K562 (cell line): ENCODE measurements around the gene GRK3. TPM values are rescaled to one million over a fixed set of nuclear protein-coding genes. Genes with fewer than 3 reads are reported as not detected.

Experiments
- CHD1 ChIP-seq: fragments of 200-600 bp; sonication (generic); IDR thresholded peaks from one replicate; pipeline ENCODE4 v1.6.1; 2012; ENCODE audit warnings: mild to moderate bottlenecking, moderate library complexity, low read length, inconsistent platforms
- CTCF ChIP-seq, 3 experiments: IDR thresholded peaks in 2 of 3; conservative IDR thresholded peaks in 1 of 3; 2 replicates each; pipeline ENCODE4 v1.5.1; 2011 to 2012; ENCODE audit warnings: low read length in 3 of 3, mild to moderate bottlenecking in 3 of 3, control low read depth in 2 of 3, improper control_type of control experiment in 1 of 3, inconsistent platforms in 1 of 3, low read depth in 1 of 3, mixed read lengths in 1 of 3, moderate library complexity in 1 of 3; ENCODE audit not compliant: insufficient read depth in 2 of 3
- EHMT2 ChIP-seq: fragments of 450-650 bp; IDR thresholded peaks from 2 replicates; pipeline ENCODE4 v1.6.1; 2018; ENCODE audit warnings: antibody characterized with exemption
- ESRRA ChIP-seq: fragments of 450-650 bp; IDR thresholded peaks from 2 replicates; pipeline ENCODE4 v1.6.1; 2014; ENCODE audit warnings: low read depth, mild to moderate bottlenecking, moderate library complexity, borderline replicate concordance
- GATAD2B ChIP-seq: fragments of 450-650 bp; IDR thresholded peaks from 2 replicates; pipeline ENCODE4 v1.6.1; 2017; ENCODE audit warnings: mild to moderate bottlenecking, borderline replicate concordance
- SAFB ChIP-seq: fragments of 200-400 bp; formaldehyde crosslinking; IDR thresholded peaks from 2 replicates; pipeline ENCODE4 v1.6.1; 2017; ENCODE audit warnings: low read depth, low read length, borderline replicate concordance
- THRAP3 ChIP-seq: fragments of 450-650 bp; IDR thresholded peaks from 2 replicates; pipeline ENCODE4 v1.6.1; 2016; ENCODE audit warnings: mild to moderate bottlenecking, inconsistent platforms, borderline replicate concordance
- YBX1 ChIP-seq: fragments of 450-650 bp; IDR thresholded peaks from 2 replicates; pipeline ENCODE4 v1.7.1; 2016; ENCODE audit warnings: mild to moderate bottlenecking
- ZNF134 ChIP-seq: fragments of 250-450 bp; sonication (Bioruptor Pico); conservative IDR thresholded peaks from 2 replicates; pipeline ENCODE4 v1.4.0; 2020
- ZNF274 ChIP-seq: IDR thresholded peaks from 2 replicates; pipeline ENCODE4 v1.6.1; 2011; ENCODE audit warnings: low read depth, mild to moderate bottlenecking, low read length, moderate library complexity, borderline replicate concordance
- ZNF780A ChIP-seq: fragments of 250-450 bp; sonication (Bioruptor Pico); IDR thresholded peaks from 2 replicates; pipeline ENCODE4 v1.5.0; 2021; ENCODE audit warnings: mild to moderate bottlenecking
- polyA plus RNA-seq, 8 experiments: library from polyadenylated mRNA; depleted of rRNA in 4 of 8; stranded (reverse) in 5 of 8; unstranded in 3 of 8; fragments of >200 nt; fragmentation: Nextera tagmentation in 2 of 8; fragmentation: Illumina TruSeq in 1 of 8; extraction: Ambion mirVana in 2 of 8; extraction: Trizol in 1 of 8; gene quantifications; 2 replicates each; pipeline versions ENCODE4 v1.2.1 to v1.2.3, GENCODE V29; 2011 to 2014; ENCODE audit warnings: inconsistent platforms in 1 of 8, missing spikeins in 1 of 8
- total RNA-seq, 7 experiments: library from RNA; depleted of rRNA in 6 of 7; stranded (reverse); fragments of >200 nt in 6 of 7; fragmentation: Illumina TruSeq in 2 of 7; extraction: Trizol in 2 of 7; gene quantifications; 2 replicates each; pipeline versions ENCODE4 v1.2.1 to v1.2.3, GENCODE V29; 2011 to 2021; ENCODE audit warnings: low replicate concordance in 1 of 7
- TF ChIP-seq, protein P1 (sequence below): fragments of 450-650 bp; formaldehyde crosslinking; IDR thresholded peaks from 2 replicates; pipeline ENCODE4 v1.4.0; 2022; ENCODE audit warnings: mild to moderate bottlenecking, moderate library complexity

GRK3 gene
- total and polyA plus RNA-seq, 9 of the 15 experiments (the other 6 are each of a cell fraction or from before 2014, with no cell fraction given), result 1.4 to 7.6 (median 3.6) TPM

GRCh38 chr22:25764270-25765015 lies 200.0 kb downstream of the GRK3 start (continued):
- TF ChIP-seq ESRRA (peak; percentile 94), CHD1 (no peak), ZNF274 (no peak), ZNF134 (CRISPR knock-in tag) (no peak), EHMT2 (no peak), ZNF780A (CRISPR knock-in tag) (no peak), CTCF (IDR thresholded peaks at IDR 0.05 in 2 of 3, conservative IDR thresholded peaks at IDR 0.05 in 1 of 3; ENCODE audit: insufficient read depth in 2 of 3, low read depth in 1 of 3, low read length in 3 of 3) (peak; percentile 15 to 24 (median 17); a peak in 2 of 6 replicates), SAFB (no peak), THRAP3 (no peak), YBX1 (no peak), GATAD2B (no peak)
- TF ChIP-seq, protein P1, sequence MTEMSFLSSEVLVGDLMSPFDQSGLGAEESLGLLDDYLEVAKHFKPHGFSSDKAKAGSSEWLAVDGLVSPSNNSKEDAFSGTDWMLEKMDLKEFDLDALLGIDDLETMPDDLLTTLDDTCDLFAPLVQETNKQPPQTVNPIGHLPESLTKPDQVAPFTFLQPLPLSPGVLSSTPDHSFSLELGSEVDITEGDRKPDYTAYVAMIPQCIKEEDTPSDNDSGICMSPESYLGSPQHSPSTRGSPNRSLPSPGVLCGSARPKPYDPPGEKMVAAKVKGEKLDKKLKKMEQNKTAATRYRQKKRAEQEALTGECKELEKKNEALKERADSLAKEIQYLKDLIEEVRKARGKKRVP (CRISPR knock-in tag), result no peak
